NCI-H226 (cell line): ENCODE results near the gene UTY.
A peak's percentile ranks its signal among the peaks of the same experiment; 100 is the strongest.

Experiments
- DNase-seq: peaks from one replicate; pipeline ENCODE4 v3.0.0-alpha.2; 2015

UTY gene

GRCh38 chrY:13479828-13480227, at the start of gene UTY:
Gene UTY (minus strand): TSS chrY:13480033. CDS start chrY:13479665, 368 bp downstream.
- peak; percentile 82 for DNase-seq

GRCh38 chrY:13520474-13520873, 40.6 kb upstream of the UTY start:
- DNase-seq = no peak

- no peak for DNase-seq
These were observed 21.4 kb upstream of the UTY start for GRCh38 chrY:13501215-13501614.

- DNase-seq = no peak
These were observed 13.9 kb upstream of the UTY start for GRCh38 chrY:13493737-13494136.

- DNase-seq = no peak
These were observed 12.6 kb upstream of the UTY start for GRCh38 chrY:13492408-13492807.

- DNase-seq = no peak
These were observed 8.9 kb upstream of the UTY start for GRCh38 chrY:13488738-13489137.

- peak; percentile 16 for DNase-seq
These were observed 617 bp downstream of the UTY start for GRCh38 chrY:13479121-13479711.

GRCh38 chrY:13478126-13478785, 1.6 kb downstream of the UTY start:
- DNase-seq = peak; percentile 61

GRCh38 chrY:13474997-13475396, 4.8 kb downstream of the UTY start:
- no peak for DNase-seq

- no peak for DNase-seq
These were observed 28.3 kb downstream of the UTY start for GRCh38 chrY:13451572-13451971.

GRCh38 chrY:13450596-13451130, 29.2 kb downstream of the UTY start:
- no peak for DNase-seq

GRCh38 chrY:13445566-13445965, 34.3 kb downstream of the UTY start:
- DNase-seq = no peak

GRCh38 chrY:13443146-13443545, 36.7 kb downstream of the UTY start:
- no peak for DNase-seq

- DNase-seq = no peak
These were observed 39.0 kb downstream of the UTY start for GRCh38 chrY:13440811-13441210.

- peak; percentile 28 for DNase-seq
These were observed 43.6 kb downstream of the UTY start for GRCh38 chrY:13435968-13436937.

GRCh38 chrY:13435206-13435967, 44.4 kb downstream of the UTY start:
- peak; percentile 69 for DNase-seq

- DNase-seq = no peak
These were observed 47.4 kb downstream of the UTY start for GRCh38 chrY:13432293-13433025.

- DNase-seq = no peak
These were observed 50.3 kb downstream of the UTY start for GRCh38 chrY:13429551-13429950.

- peak; percentile 28 for DNase-seq
These were observed 56.5 kb downstream of the UTY start for GRCh38 chrY:13423281-13423732.

- no peak for DNase-seq
These were observed 62.8 kb downstream of the UTY start for GRCh38 chrY:13416869-13417661.

GRCh38 chrY:13415556-13415955, 64.3 kb downstream of the UTY start:
- no peak for DNase-seq
